ENCODE results near the gene ZFP3. TPM values are rescaled to one million over a fixed set of nuclear protein-coding genes. Genes with fewer than 3 reads are reported as not detected.
"Not testable (repeated sequence)": the region's sequence is repeated elsewhere in the genome, so short reads cannot be mapped to it uniquely, and the experiment has no call there.

Gene ZFP3
- total RNA-seq, 4 donors from 2014 or later = 1.4 to 6.1 (median 2.3) TPM

- Histone ChIP-seq H3K9me3 (no peaks in the 10 kb centered on the region), H3K4me3 (no peak overlapping the region), H3K27ac (no peak overlapping the region), H3K27me3 (peaks cover 0 to 33% (median 0%) of the 10 kb centered on the region in 4 donors), H3K36me3 (no peaks in the 10 kb centered on the region), H3K4me1 (peaks cover 6 to 16% (median 13%) of the 10 kb centered on the region in 3 donors)
- intact Hi-C loops (cut with DNase I) = no loop called here
- no peak for DNase-seq
- 87 to 89% methylated on average over 5 to 8 of the region's 17 CpGs for WGBS, 2 donors
- TF ChIP-seq, protein P1, sequence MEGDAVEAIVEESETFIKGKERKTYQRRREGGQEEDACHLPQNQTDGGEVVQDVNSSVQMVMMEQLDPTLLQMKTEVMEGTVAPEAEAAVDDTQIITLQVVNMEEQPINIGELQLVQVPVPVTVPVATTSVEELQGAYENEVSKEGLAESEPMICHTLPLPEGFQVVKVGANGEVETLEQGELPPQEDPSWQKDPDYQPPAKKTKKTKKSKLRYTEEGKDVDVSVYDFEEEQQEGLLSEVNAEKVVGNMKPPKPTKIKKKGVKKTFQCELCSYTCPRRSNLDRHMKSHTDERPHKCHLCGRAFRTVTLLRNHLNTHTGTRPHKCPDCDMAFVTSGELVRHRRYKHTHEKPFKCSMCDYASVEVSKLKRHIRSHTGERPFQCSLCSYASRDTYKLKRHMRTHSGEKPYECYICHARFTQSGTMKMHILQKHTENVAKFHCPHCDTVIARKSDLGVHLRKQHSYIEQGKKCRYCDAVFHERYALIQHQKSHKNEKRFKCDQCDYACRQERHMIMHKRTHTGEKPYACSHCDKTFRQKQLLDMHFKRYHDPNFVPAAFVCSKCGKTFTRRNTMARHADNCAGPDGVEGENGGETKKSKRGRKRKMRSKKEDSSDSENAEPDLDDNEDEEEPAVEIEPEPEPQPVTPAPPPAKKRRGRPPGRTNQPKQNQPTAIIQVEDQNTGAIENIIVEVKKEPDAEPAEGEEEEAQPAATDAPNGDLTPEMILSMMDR (IDR thresholded peaks at IDR 0.05) = no peak
- TF ChIP-seq POLR2A (IDR thresholded peaks at IDR 0.05) = no peak
Observed at GRCh38 chr17:5126719-5127488, 48.6 kb downstream of the ZFP3 start.

DNA sequence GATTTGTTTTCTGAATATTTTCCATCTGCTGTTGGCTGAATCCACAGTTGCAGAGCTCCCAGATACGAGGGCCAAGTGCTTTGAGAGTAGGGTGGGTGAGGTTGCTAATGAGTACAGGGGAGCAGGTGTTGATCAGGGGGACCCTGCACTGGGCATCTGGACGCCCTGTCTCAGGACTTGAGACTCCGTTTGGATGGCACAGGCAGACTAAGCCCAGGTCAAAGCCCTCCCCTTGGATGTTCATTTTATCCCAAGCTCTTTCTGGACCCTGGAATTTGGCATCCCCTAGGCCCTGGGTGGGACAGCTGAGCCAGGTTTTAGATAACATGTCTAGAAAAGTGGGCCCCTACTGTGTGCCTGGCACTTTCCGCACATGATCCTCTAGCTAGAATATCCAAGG, 49.6 kb downstream of the ZFP3 start:
- no peaks in the 10 kb centered on the region for H3K36me3 ChIP-seq
- no peak for TF ChIP-seq POLR2A (IDR thresholded peaks at IDR 0.05)
- TF ChIP-seq, protein P1 (IDR thresholded peaks at IDR 0.05) = no peak
- H3K9me3 ChIP-seq = no peaks in the 10 kb centered on the region
- H3K4me3 ChIP-seq = no peak overlapping the region
- 50 to 66% methylated on average over 1 to 4 of the region's 4 CpGs for WGBS, 2 donors
- intact Hi-C loops (cut with DNase I) = no loop called here
- DNase-seq = no peak
- peaks cover under 1 to 7% (median 5%) of the 10 kb centered on the region in 3 donors for H3K4me1 ChIP-seq
- H3K27ac ChIP-seq = no peak overlapping the region
- H3K27me3 ChIP-seq = peaks cover 0 to 23% (median 0%) of the 10 kb centered on the region in 4 donors

GRCh38 chr17:5128387-5128786, 50.1 kb downstream of the ZFP3 start:
- H3K9me3 ChIP-seq = not testable (repeated sequence)

GRCh38 chr17:5128905-5129535, 50.8 kb downstream of the ZFP3 start:
- no peak for DNase-seq
- Histone ChIP-seq H3K4me1 (no peaks in the 10 kb centered on the region), H3K27ac (no peak overlapping the region), H3K4me3 (no peak overlapping the region), H3K27me3 (peaks cover 0 to 12% (median 0%) of the 10 kb centered on the region in 4 donors), H3K36me3 (no peaks in the 10 kb centered on the region), H3K9me3 (no peaks in the 10 kb centered on the region)
- intact Hi-C loops (cut with DNase I) = no loop called here
- TF ChIP-seq POLR2A (IDR thresholded peaks at IDR 0.05) = no peak
- TF ChIP-seq, protein P1 (IDR thresholded peaks at IDR 0.05) = no peak
- 88 to 90% methylated on average over 6 to 9 of the region's 11 CpGs for whole genome bisulfite sequencing, 2 donors

More at GRCh38 chr17:5128387-5128786, 50.1 kb downstream of the ZFP3 start:
- DNase-seq; H3K36me3 ChIP-seq; H3K4me3 ChIP-seq; intact Hi-C loops (cut with DNase I); H3K4me1 ChIP-seq; H3K27ac ChIP-seq: not testable (repeated sequence)
- 42 to 58% methylated on average over 4 of the region's 8 CpGs for WGBS, 2 donors
- peaks cover 0 to 18% (median 0%) of the 10 kb centered on the region in 4 donors for H3K27me3 ChIP-seq

- H3K27ac ChIP-seq; H3K9me3 ChIP-seq; H3K27me3 ChIP-seq; H3K4me1 ChIP-seq; H3K36me3 ChIP-seq; intact Hi-C loops (cut with DNase I); DNase-seq; H3K4me3 ChIP-seq: not testable (repeated sequence)
- WGBS, 2 donors = 76 to 85% methylated on average over 5 to 8 of the region's 8 CpGs
Observed at GRCh38 chr17:5129770-5130169, 51.5 kb downstream of the ZFP3 start.

DNA sequence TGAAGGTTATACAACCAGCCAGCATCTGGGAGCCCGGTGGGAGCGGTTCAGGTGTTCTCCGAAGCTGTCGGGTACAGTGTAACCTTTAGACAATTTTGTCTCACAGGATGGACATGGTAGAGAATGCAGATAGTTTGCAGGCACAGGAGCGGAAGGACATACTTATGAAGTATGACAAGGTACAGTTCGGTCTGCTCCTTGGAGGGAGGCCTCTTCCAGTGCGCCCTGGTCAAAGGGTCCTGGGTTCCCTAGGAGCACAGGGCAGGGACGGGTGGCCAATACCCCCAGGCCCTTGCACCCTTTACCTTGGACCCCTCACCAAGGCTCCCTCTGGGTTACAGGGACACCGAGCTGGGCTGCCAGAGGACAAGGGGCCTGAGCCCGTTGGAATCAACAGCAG, 52.0 kb downstream of the ZFP3 start:
- DNase-seq; H3K4me1 ChIP-seq; H3K27me3 ChIP-seq; H3K36me3 ChIP-seq; H3K27ac ChIP-seq; intact Hi-C loops (cut with DNase I); H3K4me3 ChIP-seq; H3K9me3 ChIP-seq: not testable (repeated sequence)
- 89 to 95% methylated on average over 6 to 10 of the region's 10 CpGs for WGBS, 2 donors

DNA sequence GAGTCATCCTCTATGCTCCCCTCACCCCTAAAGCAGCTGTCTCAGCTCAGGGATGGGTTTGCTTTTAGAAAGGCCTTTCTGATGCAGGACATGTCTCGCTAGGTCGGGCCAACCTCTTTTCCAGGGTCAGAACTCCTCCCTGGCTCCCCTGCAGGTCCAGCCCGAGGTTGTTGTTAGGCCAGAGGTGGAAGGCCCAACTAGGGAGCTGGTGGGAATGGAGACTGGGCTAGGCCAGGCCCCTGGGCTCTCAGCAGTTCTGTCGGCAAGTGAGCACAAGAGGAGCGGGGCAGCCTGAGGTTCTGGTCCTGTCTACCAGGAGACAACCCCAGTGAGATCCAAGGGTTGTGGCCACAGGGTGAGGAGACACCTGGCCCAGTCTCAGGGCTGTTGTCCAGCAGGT, 52.4 kb downstream of the ZFP3 start:
- H3K4me1 ChIP-seq; DNase-seq; H3K4me3 ChIP-seq; H3K36me3 ChIP-seq; H3K27me3 ChIP-seq; H3K27ac ChIP-seq; intact Hi-C loops (cut with DNase I); H3K9me3 ChIP-seq: not testable (repeated sequence)
- WGBS, 2 donors = no CpG with 5 or more reads among the region's 5 CpGs
